ENCODE data around the gene NEAT1. TPM values are rescaled to one million over a fixed set of nuclear protein-coding genes. Genes with fewer than 3 reads are reported as not detected.

NEAT1 gene
- total RNA-seq, 1 donor from 2014 or later, result 37.2 TPM

- Mint-ChIP-seq H3K27ac (ENCODE audit: unreplicated experiment) (peak overlapping the region; percentile 84), H3K9me3 (no peaks in the 10 kb centered on the region), H3K4me1 (peaks cover 83% of the 10 kb centered on the region), H3K27me3 (ENCODE audit: low read depth) (peaks cover 7% of the 10 kb centered on the region), H3K4me3 (peak overlapping the region; percentile 85), H3K36me3 (ENCODE audit: low read depth) (no peaks in the 10 kb centered on the region)
- TF ChIP-seq CTCF (conservative IDR thresholded peaks at IDR 0.05), result no peak
- DNase-seq (ENCODE audit: low read depth, low spot score), result no peak
These were observed 71.0 kb downstream of the NEAT1 start for GRCh38 chr11:65493367-65494176.

Other genes starting within 250 kb of the NEAT1 start
- gene CAPN1, start 240.9 kb upstream of the NEAT1 start, total RNA-seq, result 43.4 and 48.4 TPM in 2 replicates
- 63.7 and 66.9 TPM in 2 replicates for gene POLA2, start 160.8 kb upstream of the NEAT1 start, total RNA-seq
- 2.3 and 4.0 TPM in 2 replicates for gene CDC42EP2, start 107.9 kb upstream of the NEAT1 start, total RNA-seq
- gene DPF2, start 88.9 kb upstream of the NEAT1 start, total RNA-seq, result 96.3 and 99.0 TPM in 2 replicates
- gene TIGD3, start 68.0 kb upstream of the NEAT1 start, total RNA-seq, result 3.3 TPM in 2 replicates
- gene SLC25A45, start 40.2 kb upstream of the NEAT1 start, total RNA-seq, result 1.5 and 1.8 TPM in 2 replicates
- 25.6 and 29.0 TPM in 2 replicates for gene FRMD8, start 36.2 kb upstream of the NEAT1 start, total RNA-seq
- gene MALAT1, start 76.2 kb downstream of the NEAT1 start, total RNA-seq, result 4,794 and 5,409 TPM in 2 replicates
- 66.0 and 68.8 TPM in 2 replicates for gene SCYL1, start 102.3 kb downstream of the NEAT1 start, total RNA-seq
- gene LTBP3, start 135.6 kb downstream of the NEAT1 start, total RNA-seq, result 21.0 and 22.5 TPM in 2 replicates
- gene ZNRD2, start 147.7 kb downstream of the NEAT1 start, total RNA-seq, result 32.2 and 33.2 TPM in 2 replicates
- 82.4 and 86.3 TPM in 2 replicates for gene FAM89B, start 149.7 kb downstream of the NEAT1 start, total RNA-seq
- gene EHBP1L1, start 153.3 kb downstream of the NEAT1 start, total RNA-seq, result 13.6 and 15.3 TPM in 2 replicates
- gene KCNK7, start 173.0 kb downstream of the NEAT1 start, total RNA-seq, result 1.0 and 1.1 TPM in 2 replicates
- gene MAP3K11, start 191.4 kb downstream of the NEAT1 start, total RNA-seq, result 88.3 and 94.0 TPM in 2 replicates
- 58.2 and 58.9 TPM in 2 replicates for gene PCNX3, start 193.0 kb downstream of the NEAT1 start, total RNA-seq
- gene SIPA1, start 215.3 kb downstream of the NEAT1 start, total RNA-seq, result 17.5 and 23.6 TPM in 2 replicates
- gene RELA, start 240.1 kb downstream of the NEAT1 start, total RNA-seq, result 49.0 and 53.7 TPM in 2 replicates